Duodenal mucosa (tissue), 2 donors: ENCODE data around the gene CRYBB1.

Experiments
- H3K27ac ChIP-seq: one replicate; pipeline ENCODE4 v1.7.0; 2013; ENCODE audit warnings: low read depth, low read length
- H3K27me3 ChIP-seq, 2 donors: one replicate each; pipeline ENCODE4 v1.7.0; 2013; ENCODE audit warnings: low read length in 2 of 2, control low read depth in 1 of 2; ENCODE audit not compliant: insufficient read depth in 2 of 2, control insufficient read depth in 1 of 2
- H3K36me3 ChIP-seq, 2 donors: one replicate each; pipeline ENCODE4 v1.7.0; 2013; ENCODE audit warnings: low read length in 2 of 2, control low read depth in 1 of 2; ENCODE audit not compliant: insufficient read depth in 2 of 2, control insufficient read depth in 1 of 2
- H3K4me1 ChIP-seq, 2 donors: one replicate each; pipeline ENCODE4 v1.7.0; 2013; ENCODE audit warnings: low read length in 2 of 2, control low read depth in 1 of 2; ENCODE audit not compliant: insufficient read depth in 2 of 2, control insufficient read depth in 1 of 2
- H3K4me3 ChIP-seq, 2 donors: one replicate each; pipeline ENCODE4 v1.7.0; 2013; ENCODE audit warnings: low read length in 2 of 2, low read depth in 1 of 2
- H3K9ac ChIP-seq, 2 donors: one replicate each; pipeline ENCODE4 v1.7.0; 2013; ENCODE audit warnings: low read length in 2 of 2, low read depth in 1 of 2
- H3K9me3 ChIP-seq, 2 donors: one replicate each; pipeline ENCODE4 v1.7.0; 2013; ENCODE audit warnings: low read length in 2 of 2, control low read depth in 1 of 2; ENCODE audit not compliant: control insufficient read depth in 1 of 2

CRYBB1 gene

DNA sequence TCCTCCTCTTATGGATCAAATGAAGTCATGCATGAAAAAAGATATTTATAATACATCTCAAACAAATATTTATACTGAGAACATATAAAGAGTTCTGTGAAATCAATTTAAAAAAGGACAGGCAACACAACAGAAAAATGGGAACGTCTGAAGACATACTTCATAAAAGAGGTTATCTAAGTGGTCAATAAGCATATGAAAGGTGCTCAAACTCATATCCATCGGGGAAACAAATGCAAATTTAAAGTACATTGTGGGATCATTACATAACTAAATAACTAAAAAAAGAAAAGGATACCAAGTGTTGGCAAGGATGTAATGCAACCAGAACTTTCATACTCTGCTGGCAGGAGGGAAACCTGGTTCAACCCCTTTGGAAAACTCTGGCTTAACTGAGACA lies 50.2 kb downstream of the CRYBB1 start:
- Histone ChIP-seq H3K4me3 (no peak overlapping the region), H3K27me3 (no peaks in the 10 kb centered on the region), H3K4me1 (peaks cover 0 to 5% of the 10 kb centered on the region in 2 donors), H3K9me3 (no peaks in the 10 kb centered on the region), H3K36me3 (peaks cover 5 to 14% of the 10 kb centered on the region in 2 donors), H3K9ac (no peak overlapping the region), H3K27ac (no peak overlapping the region)

DNA sequence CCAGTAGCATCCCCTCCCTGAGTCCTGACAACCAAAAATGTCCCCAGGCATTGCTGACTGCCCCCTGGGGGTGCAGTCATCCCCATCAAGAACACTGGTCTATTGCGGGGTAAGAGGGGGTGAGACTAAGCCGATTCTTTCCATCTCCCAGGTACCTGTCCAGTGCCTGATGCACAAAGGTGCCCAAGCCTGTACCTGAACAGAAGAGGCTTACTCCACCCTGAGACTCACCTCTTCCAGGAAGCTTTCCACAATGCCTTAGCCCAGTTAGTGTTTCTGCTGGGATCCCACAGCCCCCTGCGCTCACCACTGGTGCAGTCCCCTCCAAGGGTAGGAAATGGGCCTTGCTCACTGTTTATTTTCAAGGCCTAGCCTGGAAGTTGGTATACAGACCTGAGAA lies 50.8 kb downstream of the CRYBB1 start:
- H3K9ac ChIP-seq, result no peak overlapping the region
- no peaks in the 10 kb centered on the region for H3K9me3 ChIP-seq

DNA sequence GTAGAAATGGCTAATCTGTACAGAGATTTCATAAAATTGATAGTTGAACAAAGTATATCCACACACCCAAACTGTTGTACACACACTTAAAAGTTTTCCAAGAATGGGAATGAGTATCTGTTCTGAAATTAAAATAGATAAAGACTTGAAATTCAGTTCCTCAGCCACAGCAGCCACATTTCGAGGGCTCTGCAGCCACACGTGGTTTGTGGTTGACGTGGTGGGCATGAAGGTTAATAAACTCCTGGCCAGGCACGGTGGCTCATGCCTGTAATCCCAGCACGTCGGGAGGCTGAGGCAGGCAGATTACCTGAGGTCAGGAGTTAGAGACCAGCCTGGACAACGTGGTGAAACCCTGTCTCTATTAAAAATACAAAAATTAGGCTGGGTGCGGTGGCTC lies 51.9 kb downstream of the CRYBB1 start:
- H3K4me1 ChIP-seq, result peaks cover 0 to 5% of the 10 kb centered on the region in 2 donors
- H3K9ac ChIP-seq, result no peak overlapping the region
- peaks cover 5 to 14% of the 10 kb centered on the region in 2 donors for H3K36me3 ChIP-seq
- no peak overlapping the region for H3K27ac ChIP-seq
- H3K27me3 ChIP-seq, result no peaks in the 10 kb centered on the region
- H3K9me3 ChIP-seq, result no peaks in the 10 kb centered on the region
- H3K4me3 ChIP-seq, result no peak overlapping the region

More for the DNA sequence above, 50.8 kb downstream of the CRYBB1 start:
- no peak overlapping the region for H3K4me3 ChIP-seq
- H3K36me3 ChIP-seq, result peaks cover 5 to 14% of the 10 kb centered on the region in 2 donors
- no peak overlapping the region for H3K27ac ChIP-seq
- peaks cover 0 to 5% of the 10 kb centered on the region in 2 donors for H3K4me1 ChIP-seq
- H3K27me3 ChIP-seq, result no peaks in the 10 kb centered on the region

DNA sequence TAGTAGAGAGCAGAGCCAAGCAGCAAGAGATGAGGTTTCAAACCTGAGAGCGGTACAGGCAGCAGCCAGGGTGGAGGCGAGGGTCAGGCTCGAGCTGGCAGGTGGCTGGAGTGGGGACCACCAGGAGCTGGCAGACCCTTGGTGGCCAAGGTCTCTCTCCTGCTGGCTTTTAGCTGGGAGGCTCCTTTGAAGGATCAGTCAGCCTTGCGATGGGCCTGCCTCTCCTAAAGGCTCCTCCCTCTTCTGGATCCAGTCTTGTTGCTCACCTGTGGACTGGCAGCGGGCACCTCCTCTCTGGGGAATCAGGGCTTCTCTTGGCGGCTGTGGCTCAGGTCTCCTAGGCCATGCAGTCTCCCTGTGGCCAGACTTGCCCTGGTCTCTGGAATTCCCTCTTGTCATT lies 52.6 kb downstream of the CRYBB1 start:
- Histone ChIP-seq H3K27me3 (no peaks in the 10 kb centered on the region), H3K27ac (no peak overlapping the region), H3K9me3 (no peaks in the 10 kb centered on the region), H3K4me3 (no peak overlapping the region), H3K4me1 (peaks cover 0 to 2% of the 10 kb centered on the region in 2 donors), H3K36me3 (peaks cover 5 to 10% of the 10 kb centered on the region in 2 donors), H3K9ac (no peak overlapping the region)

DNA sequence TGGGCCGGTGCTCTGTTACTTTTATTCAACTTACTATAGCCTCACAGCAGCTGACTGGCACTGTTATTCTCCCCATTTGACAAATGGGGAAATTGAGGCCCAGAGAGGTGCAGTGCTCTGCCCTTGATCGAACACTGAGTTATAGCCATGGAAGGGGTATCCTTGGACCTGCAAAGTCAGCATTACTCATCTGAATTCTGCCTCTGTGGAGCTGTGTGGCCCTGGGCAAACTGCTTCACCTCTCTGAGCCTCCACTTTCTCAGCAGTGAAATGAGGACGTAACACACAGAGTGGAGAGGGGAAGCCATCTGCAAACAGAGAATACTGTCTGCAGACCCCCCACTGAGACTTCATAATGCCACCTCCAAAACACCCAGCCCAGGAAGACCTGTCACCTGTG lies 53.2 kb downstream of the CRYBB1 start:
- no peaks in the 10 kb centered on the region for H3K27me3 ChIP-seq
- H3K4me1 ChIP-seq, result no peaks in the 10 kb centered on the region
- H3K36me3 ChIP-seq, result peaks cover 5 to 10% of the 10 kb centered on the region in 2 donors
- H3K27ac ChIP-seq, result no peak overlapping the region
- H3K9me3 ChIP-seq, result no peaks in the 10 kb centered on the region
- H3K9ac ChIP-seq, result no peak overlapping the region
- no peak overlapping the region for H3K4me3 ChIP-seq

DNA sequence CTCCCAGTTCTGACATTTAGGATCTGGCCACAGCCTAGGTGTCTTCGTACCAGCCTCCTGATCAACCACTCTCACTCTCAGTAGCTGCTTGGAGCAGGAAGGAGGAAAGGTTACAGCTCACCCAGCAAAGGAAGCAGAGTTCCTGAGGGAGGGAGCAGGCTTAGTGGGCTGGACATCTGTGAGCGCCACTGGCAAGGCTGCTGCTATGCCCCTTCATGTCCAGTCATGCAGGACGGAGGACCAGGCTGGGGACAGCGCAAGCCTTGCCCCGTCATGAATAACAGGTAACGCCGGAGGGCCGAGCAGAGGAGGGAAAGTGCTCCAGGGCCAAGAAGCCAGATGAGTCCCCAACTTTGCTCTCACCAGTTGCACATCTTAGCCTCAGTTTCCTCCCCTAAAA lies 53.6 kb downstream of the CRYBB1 start:
- Histone ChIP-seq H3K4me1 (no peaks in the 10 kb centered on the region), H3K36me3 (peaks cover 5 to 10% of the 10 kb centered on the region in 2 donors), H3K27me3 (no peaks in the 10 kb centered on the region), H3K27ac (no peak overlapping the region), H3K9ac (no peak overlapping the region), H3K4me3 (no peak overlapping the region), H3K9me3 (no peaks in the 10 kb centered on the region)

DNA sequence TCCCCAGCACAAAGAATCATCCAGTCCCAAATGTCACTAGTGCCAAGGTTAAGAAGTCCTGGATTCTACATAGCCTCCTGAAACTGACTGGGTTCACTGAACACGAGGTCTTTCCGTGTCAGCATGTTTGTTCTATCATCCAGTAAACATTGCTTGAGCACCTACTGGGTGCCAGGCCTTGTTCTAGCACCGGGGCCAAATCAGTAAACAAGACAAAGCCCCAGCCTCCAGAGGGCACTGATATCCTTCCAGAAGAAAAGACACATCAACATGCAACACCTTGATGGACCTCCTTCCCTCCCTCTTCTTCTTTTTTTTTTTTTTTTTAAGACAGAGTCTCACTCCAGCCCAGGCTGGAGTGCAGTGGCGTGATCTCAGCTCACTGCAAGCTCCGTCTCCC lies 54.8 kb downstream of the CRYBB1 start:
- H3K36me3 ChIP-seq, result peaks cover 5 to 10% of the 10 kb centered on the region in 2 donors
- no peaks in the 10 kb centered on the region for H3K9me3 ChIP-seq
- no peak overlapping the region for H3K27ac ChIP-seq
- no peaks in the 10 kb centered on the region for H3K4me1 ChIP-seq
- no peak overlapping the region for H3K9ac ChIP-seq
- H3K4me3 ChIP-seq, result no peak overlapping the region
- H3K27me3 ChIP-seq, result no peaks in the 10 kb centered on the region

DNA sequence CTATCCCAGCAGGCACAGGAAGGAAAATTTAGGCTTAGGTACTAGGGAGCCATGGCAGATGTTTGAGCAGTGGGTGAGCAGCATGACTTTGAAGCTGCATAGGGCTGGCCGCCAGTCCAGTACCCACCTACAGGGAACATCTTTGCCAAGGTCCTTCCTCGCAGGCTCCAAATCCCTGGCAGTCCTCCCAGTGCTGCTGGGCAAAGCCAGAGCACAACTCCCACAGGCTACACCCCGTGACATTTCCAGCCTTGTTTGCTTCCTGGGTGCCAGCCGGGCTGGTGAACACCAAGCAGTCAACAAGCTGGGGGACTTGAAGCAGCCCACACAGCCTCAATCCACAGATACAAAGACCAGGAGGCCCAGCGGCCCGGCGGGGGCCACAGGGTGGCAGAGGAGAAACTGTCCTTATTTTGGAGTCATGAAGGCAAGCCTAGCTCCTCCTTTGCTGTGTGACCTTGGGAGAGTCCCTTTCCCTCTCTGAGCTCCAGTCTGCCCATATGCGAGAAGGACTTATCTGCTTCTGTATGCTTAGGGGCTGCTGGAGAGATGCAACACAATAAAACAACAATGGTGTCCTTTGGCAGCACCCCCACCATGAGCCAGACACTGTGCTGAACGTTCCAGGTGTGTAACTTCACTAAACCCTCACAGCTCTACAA lies 55.9 kb downstream of the CRYBB1 start:
- Histone ChIP-seq H3K9me3 (no peaks in the 10 kb centered on the region), H3K4me1 (no peaks in the 10 kb centered on the region), H3K36me3 (peaks cover 5 to 10% of the 10 kb centered on the region in 2 donors), H3K27me3 (no peaks in the 10 kb centered on the region), H3K27ac (no peak overlapping the region), H3K4me3 (no peak overlapping the region), H3K9ac (no peak overlapping the region)

DNA sequence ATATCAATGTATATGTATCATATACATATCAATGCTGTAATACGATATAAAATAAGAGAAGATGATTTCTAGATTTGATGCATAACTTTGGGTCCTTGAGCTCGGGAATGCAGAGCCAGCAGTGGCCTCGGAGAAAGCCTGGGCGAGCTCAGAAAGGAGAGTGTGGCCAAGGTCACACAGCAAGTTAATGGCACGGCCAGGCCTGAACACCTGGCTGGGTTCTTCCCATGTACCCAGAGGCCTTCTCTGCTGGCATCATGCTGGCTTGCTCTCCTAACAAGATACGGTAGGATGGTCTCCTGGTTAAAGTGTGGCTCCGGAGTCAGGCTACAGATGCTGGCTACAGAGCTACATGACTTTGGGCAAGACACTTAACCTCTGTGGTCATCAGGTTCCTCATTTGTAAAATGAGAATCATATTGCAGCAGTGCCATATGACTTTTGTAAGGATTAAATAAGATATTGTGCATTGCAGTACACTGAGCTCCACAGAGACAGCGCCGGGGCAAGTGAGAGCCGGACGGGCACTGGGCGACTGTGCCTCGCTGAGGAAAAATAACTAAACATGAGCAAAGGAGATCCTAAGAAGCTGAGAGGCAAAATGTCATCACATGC lies 57.8 kb downstream of the CRYBB1 start:
- peaks cover 5 to 10% of the 10 kb centered on the region in 2 donors for H3K36me3 ChIP-seq
- no peaks in the 10 kb centered on the region for H3K9me3 ChIP-seq
- no peak overlapping the region for H3K9ac ChIP-seq
- H3K27ac ChIP-seq, result no peak overlapping the region
- H3K27me3 ChIP-seq, result no peaks in the 10 kb centered on the region
- H3K4me1 ChIP-seq, result no peaks in the 10 kb centered on the region
- no peak overlapping the region for H3K4me3 ChIP-seq

DNA sequence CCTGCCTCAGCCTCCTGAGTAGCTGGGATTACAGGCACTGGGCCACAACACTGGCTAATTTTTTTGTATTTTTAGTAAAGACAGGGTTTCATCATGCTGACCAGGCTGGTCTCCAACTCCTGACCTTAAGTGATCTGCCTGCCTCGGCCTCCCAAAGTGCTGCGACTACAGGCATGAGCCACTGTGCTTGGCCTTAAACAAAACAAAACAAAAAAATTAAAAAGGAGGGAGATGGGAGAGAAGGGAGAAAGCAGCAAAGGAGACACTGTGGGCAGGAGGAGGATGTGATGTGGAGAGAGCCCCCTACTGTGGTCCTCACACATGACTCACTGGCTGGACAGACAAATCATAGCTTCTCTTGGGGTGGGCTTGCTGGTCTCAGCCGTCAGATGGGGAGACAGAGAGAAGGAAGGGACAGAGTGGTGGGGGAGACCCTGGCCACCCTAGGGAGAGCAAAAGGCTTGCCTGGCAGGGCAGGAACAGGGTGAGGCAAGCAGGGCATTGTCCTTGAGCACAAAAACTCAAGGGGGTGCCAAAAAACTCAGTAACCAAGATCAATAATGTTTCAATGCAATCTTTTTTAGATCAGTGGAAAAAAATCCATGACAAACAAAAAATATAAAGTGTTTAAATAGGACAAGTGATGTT lies 59.5 kb downstream of the CRYBB1 start:
- H3K36me3 ChIP-seq, result peaks cover 0 to 5% of the 10 kb centered on the region in 2 donors
- H3K4me3 ChIP-seq, result no peak overlapping the region
- H3K27me3 ChIP-seq, result no peaks in the 10 kb centered on the region
- no peaks in the 10 kb centered on the region for H3K4me1 ChIP-seq
- no peak overlapping the region for H3K9ac ChIP-seq
- no peak overlapping the region for H3K27ac ChIP-seq
- no peaks in the 10 kb centered on the region for H3K9me3 ChIP-seq
